Measurements from ENCODE around the gene ARHGAP6. TPM values are rescaled to one million over a fixed set of nuclear protein-coding genes. Genes with fewer than 3 reads are reported as not detected.

ARHGAP6 gene

DNA sequence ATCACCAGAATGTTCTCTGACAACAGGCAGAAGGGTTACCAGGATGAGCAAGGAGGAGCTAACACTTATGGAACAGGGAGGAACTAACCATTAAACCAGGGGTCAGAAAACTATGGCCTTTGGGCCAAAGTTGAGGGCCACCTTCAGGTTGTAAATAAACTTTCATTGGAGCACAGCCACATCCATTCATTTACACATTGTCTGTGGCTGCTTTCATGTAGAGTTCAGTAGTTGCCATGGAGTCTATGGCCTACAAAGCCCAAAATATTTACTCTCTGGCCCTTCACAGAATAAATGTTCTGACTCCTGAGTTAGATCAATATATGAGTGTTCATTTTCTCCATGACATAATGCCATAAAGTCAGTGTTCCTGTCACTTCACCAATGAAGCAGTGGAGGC, 567.8 kb downstream of the ARHGAP6 start:
- no peak overlapping the region for H3K9ac ChIP-seq (ENCODE audit: low read depth, low read length, poor library complexity)
- H3K23ac ChIP-seq (ENCODE audit: low read depth, low read length, poor library complexity), result no peak overlapping the region
- H4K8ac ChIP-seq (ENCODE audit: low read depth, low read length), result no peak overlapping the region
- no peak overlapping the region for H2BK15ac ChIP-seq (ENCODE audit: low read length)
- H3K4ac ChIP-seq (ENCODE audit: low read length), result no peak overlapping the region
- H2BK5ac ChIP-seq (ENCODE audit: low read length), result no peak overlapping the region
- no peak for DNase-seq (ENCODE audit: low spot score)
- H3K36me3 ChIP-seq (replicated peaks in 1 of 2; ENCODE audit: control insufficient read depth in 2 of 2, insufficient read depth in 2 of 2, low read length in 2 of 2), result no peaks in the 10 kb centered on the region
- no peak overlapping the region for H2BK120ac ChIP-seq (ENCODE audit: low read depth, low read length)
- no peak overlapping the region for H2BK12ac ChIP-seq (ENCODE audit: low read length)
- no peak overlapping the region for H3K4me2 ChIP-seq (ENCODE audit: insufficient read depth, low read length, poor library complexity, severe bottlenecking)
- H4K91ac ChIP-seq (ENCODE audit: low read depth, low read length, poor library complexity), result no peak overlapping the region
- no peak overlapping the region for H2AFZ ChIP-seq (ENCODE audit: low read length)
- H3K9me3 ChIP-seq (replicated peaks in 1 of 2; ENCODE audit: control insufficient read depth in 2 of 2, insufficient read depth in 1 of 2, low read depth in 1 of 2, low read length in 2 of 2), result no peaks in the 10 kb centered on the region
- H3K14ac ChIP-seq (ENCODE audit: low read length), result no peak overlapping the region
- H3K79me1 ChIP-seq (ENCODE audit: low read depth, low read length), result no peaks in the 10 kb centered on the region
- H3K4me3 ChIP-seq (ENCODE audit: low read length in 2 of 2), result no peak overlapping the region
- no peak overlapping the region for H3K27ac ChIP-seq (replicated peaks; ENCODE audit: low read length)
- H3K27me3 ChIP-seq (ENCODE audit: control insufficient read depth in 3 of 3, insufficient read depth in 3 of 3, low read depth in 1 of 3, low read length in 3 of 3), result no peaks in the 10 kb centered on the region
- H2AK5ac ChIP-seq (ENCODE audit: low read depth, low read length), result no peak overlapping the region
- H3K4me1 ChIP-seq (ENCODE audit: control insufficient read depth in 2 of 2, insufficient read depth in 1 of 2, low read depth in 1 of 2, low read length in 2 of 2), result peaks cover 3 to 5% of the 10 kb centered on the region in 2 donors
- H3K18ac ChIP-seq (ENCODE audit: low read length), result no peak overlapping the region

- H3K18ac ChIP-seq (ENCODE audit: low read length), result no peak overlapping the region
- H2BK120ac ChIP-seq (ENCODE audit: low read depth, low read length), result no peak overlapping the region
- no peak overlapping the region for H4K8ac ChIP-seq (ENCODE audit: low read depth, low read length)
- no peak overlapping the region for H3K4ac ChIP-seq (ENCODE audit: low read length)
- no peak overlapping the region for H2BK12ac ChIP-seq (ENCODE audit: low read length)
- H2BK15ac ChIP-seq (ENCODE audit: low read length), result no peak overlapping the region
- no peaks in the 10 kb centered on the region for H3K79me1 ChIP-seq (ENCODE audit: low read depth, low read length)
- H3K27ac ChIP-seq (replicated peaks; ENCODE audit: low read length), result no peak overlapping the region
- no peak overlapping the region for H3K4me2 ChIP-seq (ENCODE audit: insufficient read depth, low read length, poor library complexity, severe bottlenecking)
- no peak overlapping the region for H3K9ac ChIP-seq (ENCODE audit: low read depth, low read length, poor library complexity)
- no peak overlapping the region for H4K91ac ChIP-seq (ENCODE audit: low read depth, low read length, poor library complexity)
- no peak overlapping the region for H2AFZ ChIP-seq (ENCODE audit: low read length)
- H2AK5ac ChIP-seq (ENCODE audit: low read depth, low read length), result no peak overlapping the region
- H2BK5ac ChIP-seq (ENCODE audit: low read length), result no peak overlapping the region
- no peak overlapping the region for H3K4me3 ChIP-seq (ENCODE audit: low read length in 2 of 2)
- DNase-seq (ENCODE audit: low spot score), result no peak
- H3K9me3 ChIP-seq (replicated peaks in 1 of 2; ENCODE audit: control insufficient read depth in 2 of 2, insufficient read depth in 1 of 2, low read depth in 1 of 2, low read length in 2 of 2), result peaks cover 0 to 8% of the 10 kb centered on the region in 2 donors
- no peak overlapping the region for H3K14ac ChIP-seq (ENCODE audit: low read length)
- H3K23ac ChIP-seq (ENCODE audit: low read depth, low read length, poor library complexity), result no peak overlapping the region
- WGBS, 2 donors (ENCODE audit: extremely low coverage in 2 of 2, insufficient read length in 2 of 2, insufficient replicate concordance in 1 of 2), result no CpG with 5 or more reads among the region's 1 CpG
- H3K27me3 ChIP-seq (ENCODE audit: control insufficient read depth in 3 of 3, insufficient read depth in 3 of 3, low read depth in 1 of 3, low read length in 3 of 3), result no peaks in the 10 kb centered on the region
- no peaks in the 10 kb centered on the region for H3K4me1 ChIP-seq (ENCODE audit: control insufficient read depth in 2 of 2, insufficient read depth in 1 of 2, low read depth in 1 of 2, low read length in 2 of 2)
- no peaks in the 10 kb centered on the region for H3K36me3 ChIP-seq (replicated peaks in 1 of 2; ENCODE audit: control insufficient read depth in 2 of 2, insufficient read depth in 2 of 2, low read length in 2 of 2)
These were observed 575.9 kb downstream of the ARHGAP6 start for GRCh38 chrX:11089802-11090201.

Small RNA genes within 50 kb of the gene (small RNA-seq; reads per million reads assigned to genes)
- gene MIR548AX (ENCODE audit: insufficient read depth) (not detected), gene RF00019 (ENCODE audit: insufficient read depth) (not detected), gene RF02271 (ENCODE audit: insufficient read depth) (not detected)
